Mesendoderm (in vitro differentiated cells): ENCODE results near the gene FAXC.
"Not testable (repeated sequence)": the region's sequence is repeated elsewhere in the genome, so short reads cannot be mapped to it uniquely, and the experiment has no call there.

ENCODE experiments used
- DNase-seq: peaks from one replicate; pipeline ENCODE4 v3.0.0; 2013
- H2AK5ac ChIP-seq: 2 replicates; pipeline ENCODE4 v1.6.1; 2013; ENCODE audit warnings: low read length, inconsistent platforms
- H2BK120ac ChIP-seq: 2 replicates; pipeline ENCODE4 v1.6.1; 2013; ENCODE audit warnings: low read depth, mild to moderate bottlenecking, low read length, moderate library complexity, mixed read lengths
- H2BK15ac ChIP-seq: replicated peaks from 2 replicates; pipeline ENCODE4 v1.6.1; 2013; ENCODE audit warnings: low read depth, mild to moderate bottlenecking, moderate library complexity
- H2BK5ac ChIP-seq: 2 replicates; pipeline ENCODE4 v1.6.1; 2013; ENCODE audit warnings: low read length, inconsistent platforms
- H3K18ac ChIP-seq: 2 replicates; pipeline ENCODE4 v1.6.1; 2013; ENCODE audit warnings: mild to moderate bottlenecking, low read length, mixed read lengths
- H3K23ac ChIP-seq: one replicate; pipeline ENCODE4 v1.6.1; 2013; ENCODE audit warnings: low read length
- H3K27ac ChIP-seq: 2 replicates; pipeline ENCODE4 v1.5.1; 2013; ENCODE audit warnings: low read depth, mild to moderate bottlenecking, inconsistent platforms, low read length, moderate library complexity
- H3K27me3 ChIP-seq: 2 replicates; pipeline ENCODE4 v1.6.1; 2013; ENCODE audit warnings: low read length, control low read depth, mild to moderate bottlenecking, inconsistent platforms; ENCODE audit not compliant: insufficient read depth, poor library complexity
- H3K36me3 ChIP-seq: 2 replicates; pipeline ENCODE4 v1.6.1; 2013; ENCODE audit warnings: low read length, inconsistent platforms; ENCODE audit not compliant: control insufficient read depth, insufficient read depth
- H3K4ac ChIP-seq: one replicate; pipeline ENCODE4 v1.6.1; 2013; ENCODE audit warnings: low read depth, mild to moderate bottlenecking, low read length, moderate library complexity
- H3K4me1 ChIP-seq: 2 replicates; pipeline ENCODE4 v1.6.1; 2013; ENCODE audit warnings: low read depth, low read length, inconsistent platforms; ENCODE audit not compliant: control insufficient read depth
- H3K4me2 ChIP-seq: 2 replicates; pipeline ENCODE4 v1.6.1; 2013; ENCODE audit warnings: low read length
- H3K4me3 ChIP-seq: 2 replicates; pipeline ENCODE4 v1.5.1; 2013; ENCODE audit warnings: mild to moderate bottlenecking, low read length
- H3K56ac ChIP-seq: one replicate; pipeline ENCODE4 v1.6.1; 2013; ENCODE audit warnings: low read length
- H3K79me1 ChIP-seq: 2 replicates; pipeline ENCODE4 v1.6.1; 2013; ENCODE audit warnings: low read length, inconsistent platforms
- H3K79me2 ChIP-seq: 2 replicates; pipeline ENCODE4 v1.6.1; 2013; ENCODE audit warnings: mild to moderate bottlenecking, low read length; ENCODE audit not compliant: control insufficient read depth, insufficient read depth
- H3K9ac ChIP-seq: 2 replicates; pipeline ENCODE4 v1.6.1; 2013; ENCODE audit warnings: low read length, inconsistent platforms
- H4K5ac ChIP-seq: one replicate; pipeline ENCODE4 v1.6.1; 2013; ENCODE audit warnings: low read length
- H4K8ac ChIP-seq: one replicate; pipeline ENCODE4 v1.6.1; 2013; ENCODE audit warnings: low read depth, mild to moderate bottlenecking, control low read depth, low read length, moderate library complexity
- WGBS: extraction: QIAGEN DNeasy Blood & Tissue Kit; methylation state at CpG from one replicate; pipeline ENCODE4 v1.1.7; 2013; ENCODE audit warnings: low lambda C conversion rate, missing lambda C conversion rate; ENCODE audit not compliant: insufficient coverage; ENCODE audit errors: extremely low coverage; 5-methylcytosine and 5-hydroxymethylcytosine counted together

Gene FAXC

GRCh38 chr6:99266996-99267395, 82.5 kb downstream of the FAXC start:
- not testable (repeated sequence) for H3K79me1 ChIP-seq, H3K4ac ChIP-seq, H2BK120ac ChIP-seq, H3K56ac ChIP-seq, H2BK5ac ChIP-seq, H3K79me2 ChIP-seq, H3K18ac ChIP-seq, H3K23ac ChIP-seq, H3K4me1 ChIP-seq, H3K4me3 ChIP-seq, H3K27me3 ChIP-seq, H4K5ac ChIP-seq, H3K36me3 ChIP-seq, H4K8ac ChIP-seq, H2BK15ac ChIP-seq, DNase-seq, H3K4me2 ChIP-seq, H2AK5ac ChIP-seq, H3K9ac ChIP-seq
- H3K27ac ChIP-seq: peak overlapping the region; percentile 51
- WGBS: no CpG with 5 or more reads among the region's 5 CpGs

- not testable (repeated sequence) for H2BK15ac ChIP-seq, H3K27ac ChIP-seq, H3K27me3 ChIP-seq, H3K23ac ChIP-seq, H4K8ac ChIP-seq, H3K4me3 ChIP-seq, H3K79me2 ChIP-seq, H3K56ac ChIP-seq, H3K36me3 ChIP-seq, H3K4ac ChIP-seq, H2BK5ac ChIP-seq, H3K4me2 ChIP-seq, H3K79me1 ChIP-seq, H4K5ac ChIP-seq, H3K18ac ChIP-seq, H2AK5ac ChIP-seq, H2BK120ac ChIP-seq, H3K4me1 ChIP-seq, DNase-seq, H3K9ac ChIP-seq
- WGBS: no CpG with 5 or more reads among the region's 5 CpGs
Observed at GRCh38 chr6:99265447-99265846, 84.0 kb downstream of the FAXC start.

GRCh38 chr6:99254616-99255550, 94.6 kb downstream of the FAXC start:
- Histone ChIP-seq H3K79me2 (no peaks in the 10 kb centered on the region), H2BK120ac (no peak overlapping the region), H2AK5ac (no peak overlapping the region), H2BK15ac (no peak overlapping the region), H4K8ac (no peak overlapping the region), H3K18ac (no peak overlapping the region), H3K4me3 (no peak overlapping the region), H3K27me3 (no peaks in the 10 kb centered on the region), H2BK5ac (no peak overlapping the region), H3K36me3 (no peaks in the 10 kb centered on the region), H3K56ac (no peak overlapping the region), H3K4me2 (no peak overlapping the region), H3K79me1 (no peaks in the 10 kb centered on the region), H3K4me1 (no peaks in the 10 kb centered on the region), H3K23ac (no peak overlapping the region), H3K27ac (no peak overlapping the region), H3K4ac (no peak overlapping the region), H4K5ac (no peak overlapping the region), H3K9ac (no peak overlapping the region)
- DNase-seq: no peak
- WGBS: no CpG with 5 or more reads among the region's 20 CpGs

- no peak overlapping the region for H2BK120ac ChIP-seq
- H3K9ac ChIP-seq: no peak overlapping the region
- H3K4me1 ChIP-seq: no peaks in the 10 kb centered on the region
- H3K4me2 ChIP-seq: no peak overlapping the region
- no peak overlapping the region for H2BK5ac ChIP-seq
- no peaks in the 10 kb centered on the region for H3K79me2 ChIP-seq
- no peak overlapping the region for H3K56ac ChIP-seq
- no peak overlapping the region for H4K5ac ChIP-seq
- H3K27ac ChIP-seq: no peak overlapping the region
- WGBS: no CpG with 5 or more reads among the region's 2 CpGs
- H3K4me3 ChIP-seq: no peak overlapping the region
- no peak overlapping the region for H2AK5ac ChIP-seq
- no peak overlapping the region for H2BK15ac ChIP-seq
- no peak overlapping the region for H3K18ac ChIP-seq
- H3K4ac ChIP-seq: no peak overlapping the region
- H4K8ac ChIP-seq: no peak overlapping the region
- no peak for DNase-seq
- no peaks in the 10 kb centered on the region for H3K36me3 ChIP-seq
- H3K79me1 ChIP-seq: no peaks in the 10 kb centered on the region
- no peaks in the 10 kb centered on the region for H3K27me3 ChIP-seq
- no peak overlapping the region for H3K23ac ChIP-seq
Observed at GRCh38 chr6:99253271-99253670, 96.2 kb downstream of the FAXC start.

- Histone ChIP-seq H2BK120ac (no peak overlapping the region), H3K56ac (no peak overlapping the region), H3K4me3 (no peak overlapping the region), H3K23ac (no peak overlapping the region), H4K8ac (no peak overlapping the region), H3K4me1 (no peaks in the 10 kb centered on the region), H3K27me3 (no peaks in the 10 kb centered on the region), H3K4ac (no peak overlapping the region), H3K18ac (no peak overlapping the region), H3K79me1 (no peaks in the 10 kb centered on the region), H3K36me3 (no peaks in the 10 kb centered on the region), H3K79me2 (no peaks in the 10 kb centered on the region), H3K9ac (no peak overlapping the region), H2BK5ac (no peak overlapping the region), H2AK5ac (no peak overlapping the region), H3K4me2 (no peak overlapping the region), H4K5ac (no peak overlapping the region), H2BK15ac (no peak overlapping the region), H3K27ac (no peak overlapping the region)
- DNase-seq: no peak
- WGBS: no CpG with 5 or more reads among the region's 9 CpGs
Observed at GRCh38 chr6:99252421-99252820, 97.1 kb downstream of the FAXC start.

GRCh38 chr6:99250476-99250875, 99.0 kb downstream of the FAXC start:
- Histone ChIP-seq H3K4me2 (no peak overlapping the region), H3K4me3 (no peak overlapping the region), H2BK5ac (no peak overlapping the region), H3K36me3 (no peaks in the 10 kb centered on the region), H2BK120ac (no peak overlapping the region), H3K79me2 (no peaks in the 10 kb centered on the region), H3K4ac (no peak overlapping the region), H3K27ac (no peak overlapping the region), H3K56ac (no peak overlapping the region), H3K18ac (no peak overlapping the region), H3K79me1 (no peaks in the 10 kb centered on the region), H3K9ac (no peak overlapping the region), H3K23ac (no peak overlapping the region), H2BK15ac (no peak overlapping the region), H2AK5ac (no peak overlapping the region), H4K5ac (no peak overlapping the region), H4K8ac (no peak overlapping the region), H3K27me3 (no peaks in the 10 kb centered on the region), H3K4me1 (no peaks in the 10 kb centered on the region)
- no peak for DNase-seq
- no CpG with 5 or more reads among the region's 2 CpGs for WGBS
